Superior temporal gyrus (tissue), 1 donor: ENCODE results near the gene CCDC70.

Experiments
- DNase-seq: peaks from one replicate; pipeline ENCODE4 v3.0.0-alpha.2; 2016; ENCODE audit errors: extremely low spot score

The CCDC70 gene

GRCh38 chr13:51858433-51859247 is 3.1 kb upstream of the CCDC70 start:
- no peak for DNase-seq

GRCh38 chr13:51862957-51863356 is 1.2 kb downstream of the CCDC70 start:
- no peak for DNase-seq

- DNase-seq, result no peak
These were observed 4.1 kb downstream of the CCDC70 start for GRCh38 chr13:51865838-51866237.

- no peak for DNase-seq
These were observed 5.3 kb downstream of the CCDC70 start for GRCh38 chr13:51867062-51867461.

- DNase-seq, result no peak
These were observed 8.1 kb downstream of the CCDC70 start for GRCh38 chr13:51869916-51870315.

- DNase-seq, result no peak
These were observed 8.8 kb downstream of the CCDC70 start for GRCh38 chr13:51870616-51871015.

- no peak for DNase-seq
These were observed 11.5 kb downstream of the CCDC70 start for GRCh38 chr13:51873117-51873798.

GRCh38 chr13:51873837-51874236 is 12.1 kb downstream of the CCDC70 start:
- DNase-seq, result no peak

GRCh38 chr13:51874651-51875050 is 12.9 kb downstream of the CCDC70 start:
- DNase-seq, result peak; percentile 29

- no peak for DNase-seq
These were observed 17.4 kb downstream of the CCDC70 start for GRCh38 chr13:51879133-51879532.

GRCh38 chr13:51881296-51881695 is 19.5 kb downstream of the CCDC70 start:
- no peak for DNase-seq

- DNase-seq, result no peak
These were observed 20.9 kb downstream of the CCDC70 start for GRCh38 chr13:51882570-51883225.

GRCh38 chr13:51883226-51883600 is 21.4 kb downstream of the CCDC70 start:
- no peak for DNase-seq

- no peak for DNase-seq
These were observed 23.9 kb downstream of the CCDC70 start for GRCh38 chr13:51885651-51886050.

- DNase-seq, result no peak
These were observed 25.7 kb downstream of the CCDC70 start for GRCh38 chr13:51887468-51887867.

GRCh38 chr13:51892657-51893056 is 30.9 kb downstream of the CCDC70 start:
- DNase-seq, result no peak

GRCh38 chr13:51894239-51894638 is 32.5 kb downstream of the CCDC70 start:
- DNase-seq, result no peak

- DNase-seq, result peak; percentile 55
These were observed 34.4 kb downstream of the CCDC70 start for GRCh38 chr13:51895906-51896888.

- DNase-seq, result no peak
These were observed 38.7 kb downstream of the CCDC70 start for GRCh38 chr13:51900471-51900870.

GRCh38 chr13:51902776-51903175 is 41.0 kb downstream of the CCDC70 start:
- no peak for DNase-seq

GRCh38 chr13:51905787-51906186 is 44.0 kb downstream of the CCDC70 start:
- DNase-seq, result no peak

- no peak for DNase-seq
These were observed 44.8 kb downstream of the CCDC70 start for GRCh38 chr13:51906581-51906980.
